ENCODE results near the gene TBC1D4. TPM values are rescaled to one million over a fixed set of nuclear protein-coding genes. Genes with fewer than 3 reads are reported as not detected.
A peak's percentile ranks its signal among the peaks of the same experiment; 100 is the strongest.
"Not testable (repeated sequence)": the region's sequence is repeated elsewhere in the genome, so short reads cannot be mapped to it uniquely, and the experiment has no call there.

The TBC1D4 gene
- total RNA-seq, 1 experiment from 2014 or later = 177 TPM

DNA sequence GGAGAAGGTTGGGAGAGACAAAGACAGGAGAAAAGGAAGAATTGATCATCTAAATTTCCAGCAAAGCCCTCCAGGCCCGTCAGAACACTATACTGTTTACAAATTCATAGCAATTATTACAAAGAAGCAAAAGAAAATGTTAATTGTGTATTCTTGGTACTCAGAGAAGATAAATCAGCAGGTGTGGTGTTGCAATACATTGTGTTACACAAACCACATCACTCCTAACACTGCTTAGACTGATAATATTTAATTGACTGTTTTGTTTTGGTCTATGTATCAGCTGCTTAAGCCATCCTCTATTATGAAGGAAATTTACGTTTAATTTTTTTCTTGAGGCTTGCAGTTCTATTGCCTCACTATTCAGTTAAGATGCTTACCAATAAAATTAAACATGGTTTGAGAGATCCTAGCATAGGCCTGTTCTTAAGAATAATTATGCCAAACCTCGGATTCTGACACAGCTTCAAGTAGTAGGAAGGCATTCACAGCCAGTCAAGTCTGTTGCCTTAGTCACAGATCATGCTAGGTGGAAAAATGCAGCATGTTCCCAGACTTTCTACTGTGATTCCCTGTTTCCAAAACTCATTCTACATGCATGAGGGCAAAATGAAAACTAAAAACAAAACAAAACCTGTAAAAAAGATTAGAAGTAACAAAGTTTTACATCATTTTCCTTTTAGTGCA, 129.2 kb downstream of the TBC1D4 start:
- Histone ChIP-seq H3K4me3 (ENCODE audit: low read depth, low read length) (no peak overlapping the region), H3K36me3 (ENCODE audit: control insufficient read depth, insufficient read depth, low read length) (peaks cover 4% of the 10 kb centered on the region), H3K9me3 (no peaks in the 10 kb centered on the region), H3K27me3 (replicated peaks; ENCODE audit: control insufficient read depth, insufficient read depth, low read length) (no peaks in the 10 kb centered on the region), H3K4me1 (peaks cover 29% of the 10 kb centered on the region)
- BruUV-seq (replicated peaks) = no TSS peak
- Mint-ChIP-seq H3K27me3 (ENCODE audit: insufficient read depth, unreplicated experiment) (no peaks in the 10 kb centered on the region), H3K4me1 (ENCODE audit: low read depth, unreplicated experiment) (peaks cover 47% of the 10 kb centered on the region), H3K9me3 (ENCODE audit: unreplicated experiment) (peaks cover 9% of the 10 kb centered on the region), H3K4me3 (ENCODE audit: unreplicated experiment) (no peak overlapping the region), H3K27ac (ENCODE audit: unreplicated experiment) (peak overlapping the region; percentile 16), H3K36me3 (ENCODE audit: insufficient read depth, unreplicated experiment) (peaks cover 93% of the 10 kb centered on the region)
- TF ChIP-seq, protein P1, sequence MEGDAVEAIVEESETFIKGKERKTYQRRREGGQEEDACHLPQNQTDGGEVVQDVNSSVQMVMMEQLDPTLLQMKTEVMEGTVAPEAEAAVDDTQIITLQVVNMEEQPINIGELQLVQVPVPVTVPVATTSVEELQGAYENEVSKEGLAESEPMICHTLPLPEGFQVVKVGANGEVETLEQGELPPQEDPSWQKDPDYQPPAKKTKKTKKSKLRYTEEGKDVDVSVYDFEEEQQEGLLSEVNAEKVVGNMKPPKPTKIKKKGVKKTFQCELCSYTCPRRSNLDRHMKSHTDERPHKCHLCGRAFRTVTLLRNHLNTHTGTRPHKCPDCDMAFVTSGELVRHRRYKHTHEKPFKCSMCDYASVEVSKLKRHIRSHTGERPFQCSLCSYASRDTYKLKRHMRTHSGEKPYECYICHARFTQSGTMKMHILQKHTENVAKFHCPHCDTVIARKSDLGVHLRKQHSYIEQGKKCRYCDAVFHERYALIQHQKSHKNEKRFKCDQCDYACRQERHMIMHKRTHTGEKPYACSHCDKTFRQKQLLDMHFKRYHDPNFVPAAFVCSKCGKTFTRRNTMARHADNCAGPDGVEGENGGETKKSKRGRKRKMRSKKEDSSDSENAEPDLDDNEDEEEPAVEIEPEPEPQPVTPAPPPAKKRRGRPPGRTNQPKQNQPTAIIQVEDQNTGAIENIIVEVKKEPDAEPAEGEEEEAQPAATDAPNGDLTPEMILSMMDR (IDR thresholded peaks at IDR 0.05; ENCODE audit: insufficient read depth in 1 of 2, low read depth in 1 of 2, low read length in 1 of 2, severe bottlenecking in 1 of 2, unreplicated experiment in 1 of 2) = no peak
- ChIA-PET CTCF (no interaction called here), POLR2A (no interaction called here)
- DNase-seq = no peak
- intact Hi-C loops (cut with micrococcal nuclease; ENCODE audit: unreplicated experiment) = no loop called here

- H3K27ac Mint-ChIP-seq (ENCODE audit: unreplicated experiment); H3K9me3 Mint-ChIP-seq (ENCODE audit: unreplicated experiment); intact Hi-C loops (cut with micrococcal nuclease; ENCODE audit: unreplicated experiment); H3K36me3 ChIP-seq (ENCODE audit: control insufficient read depth, insufficient read depth, low read length); H3K27me3 ChIP-seq (replicated peaks; ENCODE audit: control insufficient read depth, insufficient read depth, low read length); POLR2A ChIA-PET; DNase-seq; H3K9me3 ChIP-seq; H3K4me3 ChIP-seq (ENCODE audit: low read depth, low read length); CTCF ChIA-PET; H3K4me3 Mint-ChIP-seq (ENCODE audit: unreplicated experiment); H3K27me3 Mint-ChIP-seq (ENCODE audit: insufficient read depth, unreplicated experiment); BruUV-seq (replicated peaks): not testable (repeated sequence)
- H3K36me3 Mint-ChIP-seq (ENCODE audit: insufficient read depth, unreplicated experiment) = peaks cover 93% of the 10 kb centered on the region
- peaks cover 17% of the 10 kb centered on the region for H3K4me1 ChIP-seq
- peaks cover 53% of the 10 kb centered on the region for H3K4me1 Mint-ChIP-seq (ENCODE audit: low read depth, unreplicated experiment)
These were observed 130.4 kb downstream of the TBC1D4 start for GRCh38 chr13:75351538-75351937.

GRCh38 chr13:75347925-75348324, 134.0 kb downstream of the TBC1D4 start:
- ChIA-PET CTCF (no interaction called here), POLR2A (no interaction called here)
- Histone ChIP-seq H3K4me1 (peaks cover 20% of the 10 kb centered on the region; the same call in 1 of the 2 replicates), H3K4me3 (ENCODE audit: low read depth, low read length) (no peak overlapping the region), H3K36me3 (ENCODE audit: control insufficient read depth, insufficient read depth, low read length) (peaks cover 4% of the 10 kb centered on the region), H3K9me3 (no peaks in the 10 kb centered on the region), H3K27me3 (replicated peaks; ENCODE audit: control insufficient read depth, insufficient read depth, low read length) (no peaks in the 10 kb centered on the region)
- no peaks in the 10 kb centered on the region for H3K27me3 Mint-ChIP-seq (ENCODE audit: insufficient read depth, unreplicated experiment)
- peaks cover 10% of the 10 kb centered on the region for H3K9me3 Mint-ChIP-seq (ENCODE audit: unreplicated experiment)
- DNase-seq = no peak
- no peak overlapping the region for H3K27ac Mint-ChIP-seq (ENCODE audit: unreplicated experiment)
- H3K4me3 Mint-ChIP-seq (ENCODE audit: unreplicated experiment) = no peak overlapping the region
- H3K36me3 Mint-ChIP-seq (ENCODE audit: insufficient read depth, unreplicated experiment) = peaks cover 84% of the 10 kb centered on the region
- H3K4me1 Mint-ChIP-seq (ENCODE audit: low read depth, unreplicated experiment) = peaks cover 39% of the 10 kb centered on the region
- no TSS peak for BruUV-seq (replicated peaks)
- intact Hi-C loops (cut with micrococcal nuclease; ENCODE audit: unreplicated experiment) = no loop called here
- TF ChIP-seq, protein P1 (IDR thresholded peaks at IDR 0.05; ENCODE audit: insufficient read depth in 1 of 2, low read depth in 1 of 2, low read length in 1 of 2, severe bottlenecking in 1 of 2, unreplicated experiment in 1 of 2) = no peak
